Vagina (tissue), 2 donors: Measurements from ENCODE around the gene VOPP1.

Experiments used
- POLR2A ChIP-seq, 2 donors: fragments of 450-650 bp; IDR thresholded peaks; one replicate each; pipeline ENCODE4 v1.6.1; 2017; ENCODE audit warnings: antibody characterized with exemption in 2 of 2, mild to moderate bottlenecking in 2 of 2, moderate library complexity in 2 of 2
- POLR2AphosphoS5 ChIP-seq, 2 donors: sonication (generic); formaldehyde crosslinking; IDR thresholded peaks; one replicate each; pipeline ENCODE4 v1.9.0; 2017; ENCODE audit warnings: antibody characterized with exemption in 2 of 2, mild to moderate bottlenecking in 2 of 2, low read depth in 1 of 2; ENCODE audit not compliant: insufficient read depth in 1 of 2
- TF ChIP-seq, protein P1 (sequence below), 3 experiments: fragments of 450-650 bp in 2 of 3; fragments of 200-600 bp in 1 of 3; sonication (generic) in 1 of 3; IDR thresholded peaks; one replicate each; pipeline ENCODE4 v1.5.1; 2017 to 2019; ENCODE audit warnings: antibody characterized with exemption in 3 of 3, mild to moderate bottlenecking in 2 of 3, moderate library complexity in 2 of 3

DNA sequence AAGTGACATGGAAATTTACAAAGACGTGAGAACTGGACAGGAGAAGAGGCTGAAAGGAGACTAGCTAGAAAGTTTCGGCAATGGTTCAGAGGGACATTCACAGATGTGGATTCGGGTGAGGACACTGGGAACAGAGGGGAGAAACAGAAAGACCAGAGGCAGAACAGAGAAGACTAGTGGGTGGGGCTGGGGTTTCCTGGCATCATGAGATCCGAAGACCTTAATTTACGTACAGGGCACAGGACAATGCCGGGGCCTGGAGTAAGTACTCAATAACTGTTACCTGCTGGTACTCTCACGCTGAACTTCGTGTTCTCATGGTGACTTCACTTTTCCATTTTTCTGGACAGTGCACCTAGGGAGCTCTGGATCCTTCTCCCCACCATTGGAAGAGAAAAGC lies 53.5 kb downstream of the VOPP1 start:
- TF ChIP-seq POLR2AphosphoS5 (IDR thresholded peaks at IDR 0.05; ENCODE audit: insufficient read depth in 1 of 2, low read depth in 1 of 2) = no peak
- TF ChIP-seq, protein P1, sequence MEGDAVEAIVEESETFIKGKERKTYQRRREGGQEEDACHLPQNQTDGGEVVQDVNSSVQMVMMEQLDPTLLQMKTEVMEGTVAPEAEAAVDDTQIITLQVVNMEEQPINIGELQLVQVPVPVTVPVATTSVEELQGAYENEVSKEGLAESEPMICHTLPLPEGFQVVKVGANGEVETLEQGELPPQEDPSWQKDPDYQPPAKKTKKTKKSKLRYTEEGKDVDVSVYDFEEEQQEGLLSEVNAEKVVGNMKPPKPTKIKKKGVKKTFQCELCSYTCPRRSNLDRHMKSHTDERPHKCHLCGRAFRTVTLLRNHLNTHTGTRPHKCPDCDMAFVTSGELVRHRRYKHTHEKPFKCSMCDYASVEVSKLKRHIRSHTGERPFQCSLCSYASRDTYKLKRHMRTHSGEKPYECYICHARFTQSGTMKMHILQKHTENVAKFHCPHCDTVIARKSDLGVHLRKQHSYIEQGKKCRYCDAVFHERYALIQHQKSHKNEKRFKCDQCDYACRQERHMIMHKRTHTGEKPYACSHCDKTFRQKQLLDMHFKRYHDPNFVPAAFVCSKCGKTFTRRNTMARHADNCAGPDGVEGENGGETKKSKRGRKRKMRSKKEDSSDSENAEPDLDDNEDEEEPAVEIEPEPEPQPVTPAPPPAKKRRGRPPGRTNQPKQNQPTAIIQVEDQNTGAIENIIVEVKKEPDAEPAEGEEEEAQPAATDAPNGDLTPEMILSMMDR (IDR thresholded peaks at IDR 0.05) = no peak
- no peak for TF ChIP-seq POLR2A (IDR thresholded peaks at IDR 0.05)
